HG02642 (cell line): ENCODE results near the gene FGF7.
"Not testable (repeated sequence)": the region's sequence is repeated elsewhere in the genome, so short reads cannot be mapped to it uniquely, and the experiment has no call there.

Experiments used
- ATAC-seq: cut with Tn5 transposase; IDR thresholded peaks from one replicate; pipeline ENCODE4 v1.9.1; 2021; ENCODE audit warnings: mild to moderate bottlenecking; ENCODE audit not compliant: unreplicated experiment, poor library complexity

The FGF7 gene, protein sequence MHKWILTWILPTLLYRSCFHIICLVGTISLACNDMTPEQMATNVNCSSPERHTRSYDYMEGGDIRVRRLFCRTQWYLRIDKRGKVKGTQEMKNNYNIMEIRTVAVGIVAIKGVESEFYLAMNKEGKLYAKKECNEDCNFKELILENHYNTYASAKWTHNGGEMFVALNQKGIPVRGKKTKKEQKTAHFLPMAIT

DNA sequence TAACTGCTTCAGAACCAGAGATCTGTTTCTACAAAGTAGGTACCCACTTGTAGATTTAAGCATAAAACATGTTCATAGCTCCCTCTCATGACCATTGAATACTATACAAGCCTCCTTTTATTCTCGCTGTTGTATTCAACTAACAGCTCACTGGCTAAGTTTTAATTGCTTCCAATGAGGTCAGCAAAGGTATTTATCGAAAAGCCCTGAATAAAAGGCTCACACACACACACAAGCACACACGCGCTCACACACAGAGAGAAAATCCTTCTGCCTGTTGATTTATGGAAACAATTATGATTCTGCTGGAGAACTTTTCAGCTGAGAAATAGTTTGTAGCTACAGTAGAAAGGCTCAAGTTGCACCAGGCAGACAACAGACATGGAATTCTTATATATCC lies at the start of gene FGF7:
Gene FGF7, plus strand, starts transcription at position 222 of the 400 bp plus-strand sequence. CDS start 1,056 bp downstream, outside the sequence.
- no peak for ATAC-seq

DNA sequence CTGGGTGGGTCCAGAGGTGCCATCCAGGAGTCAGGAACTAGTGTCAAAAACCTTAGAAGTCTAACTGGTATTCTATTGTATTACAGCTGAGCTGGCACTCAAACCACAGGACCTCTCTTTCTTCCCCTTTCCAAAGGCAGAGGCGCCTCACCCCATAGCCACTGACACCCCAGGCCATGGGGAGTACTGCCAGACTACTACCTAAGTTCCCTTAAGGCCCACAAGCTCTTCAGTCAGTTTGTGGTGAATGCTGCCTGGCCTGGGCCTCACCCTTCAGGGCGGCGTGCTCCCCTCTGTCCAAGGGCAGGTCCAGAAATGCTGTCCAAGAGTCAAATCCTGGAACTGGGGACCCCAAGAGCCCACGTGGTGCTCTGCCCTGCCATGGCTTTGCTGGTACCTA lies 43.0 kb upstream of the FGF7 start:
- ATAC-seq = no peak

DNA sequence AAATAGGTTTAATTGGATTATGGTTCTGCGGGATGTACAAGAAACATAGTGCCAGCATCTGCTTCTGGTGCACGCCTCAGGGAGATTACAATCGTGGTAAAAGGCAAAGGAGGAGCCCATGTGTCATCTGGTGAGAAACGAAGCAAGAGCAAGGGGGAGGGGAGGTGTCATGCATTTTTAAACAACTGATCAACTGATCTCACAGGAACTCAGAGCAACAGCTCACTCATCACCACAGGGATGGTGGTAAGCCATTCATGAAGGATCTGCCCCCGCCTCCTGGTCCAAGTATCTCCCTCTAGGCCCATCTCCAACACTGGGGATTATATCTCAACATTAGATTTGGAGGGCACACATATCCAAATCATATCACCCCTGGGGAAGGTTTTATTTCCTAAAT lies 42.1 kb upstream of the FGF7 start:
- no peak for ATAC-seq

DNA sequence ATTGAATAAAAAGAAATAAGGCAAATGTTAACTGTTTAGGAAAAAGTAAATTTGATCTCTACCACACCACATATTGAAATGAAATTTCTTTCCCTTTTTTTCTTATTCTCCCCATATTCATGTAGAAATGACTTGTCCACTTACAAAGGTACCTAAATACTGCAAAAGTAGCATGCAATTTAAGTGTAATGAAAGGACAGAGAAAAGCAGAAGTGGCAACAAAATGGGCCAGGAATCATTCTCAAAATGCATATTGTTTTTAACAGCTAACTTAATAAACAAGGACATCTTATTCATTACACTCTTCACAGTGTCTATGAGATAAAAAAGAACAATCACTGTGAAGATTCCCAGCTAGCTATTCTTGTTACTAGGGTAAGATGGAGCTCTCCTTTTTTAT lies 40.6 kb upstream of the FGF7 start:
- no peak for ATAC-seq

DNA sequence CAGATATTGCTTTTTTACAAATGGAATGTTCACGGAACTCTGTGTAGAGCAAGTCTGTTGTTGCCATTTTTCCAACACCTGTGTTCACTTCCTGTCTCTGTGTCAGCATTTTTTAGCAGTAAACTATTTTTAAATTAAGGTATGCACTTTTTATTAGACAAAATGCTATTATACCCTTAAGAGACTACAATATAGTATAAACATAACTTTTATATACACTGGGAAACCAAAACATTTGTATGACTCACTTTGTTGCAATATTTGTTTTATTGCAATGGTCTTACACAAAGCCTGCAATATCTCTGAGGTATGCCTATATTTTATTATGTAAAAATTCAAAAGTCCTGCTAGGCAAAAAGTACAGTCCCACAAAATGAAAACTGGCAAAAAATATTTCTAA lies 39.8 kb upstream of the FGF7 start:
- ATAC-seq = no peak

DNA sequence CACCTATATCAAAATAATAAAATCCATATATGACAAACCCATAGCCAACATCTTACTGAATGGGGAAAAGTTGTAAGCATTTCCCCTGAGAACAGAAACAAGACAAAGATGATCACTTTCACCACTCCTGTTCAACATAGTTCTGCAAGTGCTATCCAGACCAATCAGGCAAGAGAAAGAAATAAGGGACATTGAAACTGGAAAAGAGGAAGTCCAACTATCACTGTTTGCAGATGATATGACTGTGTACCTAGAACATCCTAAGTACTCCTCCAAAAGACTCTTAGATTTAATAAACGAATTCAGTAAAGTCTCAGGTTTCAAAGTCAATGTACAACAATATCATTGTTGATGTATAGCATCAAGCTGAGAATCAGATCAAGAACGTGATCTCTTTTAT lies 35.6 kb upstream of the FGF7 start:
- ATAC-seq = no peak

DNA sequence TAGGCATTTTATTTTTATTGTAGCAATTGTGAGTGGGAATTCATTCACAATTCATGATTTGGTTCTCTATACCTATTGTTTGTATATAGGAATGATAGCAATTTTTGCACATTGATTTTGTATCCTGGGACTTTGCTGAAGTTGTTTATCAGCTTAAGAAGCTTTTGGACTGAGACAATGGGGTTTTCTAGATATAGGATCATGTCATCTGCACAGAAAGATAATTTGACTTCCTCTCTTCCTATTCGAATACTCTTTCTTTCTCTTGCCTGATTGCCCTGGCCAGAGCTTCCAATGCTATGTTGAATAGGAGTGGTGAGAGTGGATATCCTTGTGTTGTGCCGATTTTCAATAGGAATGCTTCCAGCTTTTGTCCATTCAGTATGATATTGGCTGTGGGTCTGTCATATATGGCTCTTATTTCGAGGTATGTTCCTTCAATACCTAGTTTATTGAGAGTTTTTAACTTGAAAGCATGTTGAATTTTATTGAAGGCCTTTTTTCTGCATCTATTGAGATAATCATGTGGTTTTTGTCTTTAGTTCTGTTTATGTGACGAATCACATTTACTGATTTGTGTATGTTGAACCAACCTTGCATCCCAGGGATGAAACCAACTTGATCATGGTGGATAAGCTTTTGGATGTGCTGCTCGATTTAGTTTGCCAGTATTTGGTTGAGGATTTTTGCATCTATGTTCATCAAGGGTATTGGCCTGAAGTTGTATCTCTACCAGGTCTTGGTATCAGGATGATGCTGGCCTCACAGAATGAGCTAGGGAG lies 20.3 kb upstream of the FGF7 start:
- ATAC-seq = not testable (repeated sequence)

DNA sequence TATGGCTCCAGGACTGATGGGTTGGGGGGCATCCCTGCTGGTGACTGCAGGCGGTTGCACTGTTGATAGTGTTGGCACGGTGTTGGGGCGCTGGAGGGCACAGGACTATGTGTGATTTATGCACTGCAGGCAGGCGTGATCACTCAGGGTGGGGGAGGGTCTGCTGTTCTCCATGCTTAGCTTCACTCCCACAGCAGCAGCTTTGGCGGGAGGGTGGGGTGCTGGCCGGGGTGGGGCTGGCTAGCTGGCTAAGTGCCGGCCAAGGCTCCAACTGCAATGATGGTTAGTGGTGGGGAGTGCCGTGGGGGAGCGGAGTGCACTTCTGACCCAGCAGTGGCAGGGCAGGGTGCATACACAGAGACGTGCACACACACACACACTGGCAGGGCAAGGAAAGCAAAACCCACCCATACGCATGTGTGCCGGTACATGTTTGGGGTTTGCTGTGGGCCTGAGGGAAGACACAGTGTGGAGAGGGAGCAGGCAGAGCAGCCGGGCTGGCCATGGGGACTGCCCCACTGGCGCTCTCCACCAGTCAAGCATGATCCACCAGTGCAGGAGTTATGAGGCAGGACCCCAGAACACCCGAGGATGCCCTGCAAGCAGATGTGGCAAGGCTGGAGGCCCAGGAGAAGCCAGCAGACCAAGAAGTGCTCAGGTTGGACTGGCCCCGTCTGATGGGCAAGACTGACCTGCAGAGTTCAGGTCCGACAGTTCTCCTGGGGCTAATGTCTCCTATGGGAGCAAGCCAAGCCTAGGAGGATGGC lies 16.5 kb upstream of the FGF7 start:
- ATAC-seq = no peak

DNA sequence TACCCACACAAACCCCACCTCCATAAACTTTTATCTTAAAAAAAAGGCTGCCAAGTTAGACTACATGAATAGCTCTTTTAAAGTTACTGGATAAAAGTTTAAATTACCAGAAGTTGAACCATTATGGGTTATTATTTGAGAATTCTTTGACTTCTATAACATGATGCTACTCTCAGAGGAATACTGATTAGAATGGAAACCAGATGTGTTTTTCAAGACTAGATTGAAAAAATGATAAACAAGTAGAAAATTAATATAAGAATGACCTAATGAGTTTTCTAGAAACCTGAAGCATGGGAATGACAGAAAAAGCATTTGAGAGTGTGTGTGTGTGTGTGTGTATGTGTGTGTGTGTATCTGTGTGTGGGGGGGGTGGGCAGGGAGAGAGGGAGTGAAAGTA lies 12.4 kb upstream of the FGF7 start:
- ATAC-seq = no peak

DNA sequence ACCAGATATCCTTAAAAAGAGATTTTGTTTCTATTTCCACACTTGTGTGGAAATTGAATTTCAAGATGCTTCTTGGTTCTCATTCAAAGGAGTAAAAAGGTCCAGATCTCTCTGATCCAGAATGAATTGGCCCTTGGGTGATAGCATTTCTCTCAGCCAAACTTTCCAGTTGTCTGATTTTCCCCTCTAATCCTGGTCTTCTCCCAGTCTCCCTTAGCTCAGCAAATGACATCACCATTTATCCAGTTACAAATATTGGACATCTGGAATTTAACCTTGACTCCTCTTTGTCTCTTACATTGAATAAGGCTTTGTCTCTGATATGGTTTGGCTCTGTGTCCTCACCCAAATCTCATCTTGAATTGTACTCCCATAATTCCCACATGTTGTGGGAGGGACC lies 10.2 kb upstream of the FGF7 start:
- no peak for ATAC-seq

DNA sequence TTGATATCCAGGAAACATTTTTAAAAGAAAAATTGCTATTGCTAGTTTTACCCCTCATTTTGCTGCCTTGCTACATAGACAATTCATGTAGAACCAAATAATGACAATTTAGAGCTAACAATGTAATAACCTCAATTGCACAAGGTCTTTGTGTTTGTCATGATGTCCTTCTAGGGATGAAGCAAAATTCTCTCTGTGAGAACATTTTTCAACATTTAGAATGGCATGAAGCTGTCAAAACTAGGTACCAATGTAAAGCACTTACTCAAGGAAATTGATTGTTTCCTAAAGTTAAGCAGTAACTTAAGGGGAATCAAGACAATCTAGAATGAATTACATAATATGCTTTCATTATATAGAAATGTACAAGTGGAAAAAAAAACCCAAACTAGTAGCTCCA lies 7.9 kb upstream of the FGF7 start:
- ATAC-seq = no peak

DNA sequence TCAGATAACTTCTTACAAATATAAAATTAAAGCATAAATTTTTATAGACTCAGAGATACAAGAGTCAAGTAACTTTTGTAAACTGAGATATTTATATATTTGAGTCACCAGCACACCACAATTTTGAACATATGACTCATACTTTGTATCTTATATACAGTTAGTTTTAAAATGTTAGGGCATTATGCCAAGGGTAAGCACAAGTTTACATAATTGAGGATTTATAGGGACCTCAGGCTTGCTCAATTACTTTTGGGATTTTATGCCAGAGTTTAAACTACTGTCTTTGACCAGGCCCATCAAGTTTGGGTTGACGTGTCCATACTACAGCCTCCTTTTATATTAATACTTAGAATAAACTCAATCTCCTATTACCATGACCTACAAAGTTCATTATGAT lies 7.4 kb upstream of the FGF7 start:
- no peak for ATAC-seq

DNA sequence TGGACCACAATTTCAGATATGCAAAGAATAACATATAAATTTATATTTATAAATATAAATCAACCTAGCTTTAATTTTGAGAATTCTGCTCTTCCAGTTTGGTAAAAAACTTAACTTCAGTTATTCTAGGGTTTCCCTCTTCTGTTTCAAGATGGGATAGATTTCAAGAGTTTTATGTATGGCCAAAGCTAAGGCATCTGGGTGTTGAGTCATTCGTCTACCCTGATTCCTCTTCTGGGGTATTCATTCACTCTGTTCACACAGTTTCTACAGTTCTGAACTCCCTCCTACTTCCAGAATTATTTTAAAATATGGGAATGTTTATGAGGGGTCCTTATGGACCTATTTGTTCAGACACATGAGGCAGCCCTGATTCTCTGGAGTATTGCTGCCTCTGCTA lies 4.2 kb upstream of the FGF7 start:
- no peak for ATAC-seq

DNA sequence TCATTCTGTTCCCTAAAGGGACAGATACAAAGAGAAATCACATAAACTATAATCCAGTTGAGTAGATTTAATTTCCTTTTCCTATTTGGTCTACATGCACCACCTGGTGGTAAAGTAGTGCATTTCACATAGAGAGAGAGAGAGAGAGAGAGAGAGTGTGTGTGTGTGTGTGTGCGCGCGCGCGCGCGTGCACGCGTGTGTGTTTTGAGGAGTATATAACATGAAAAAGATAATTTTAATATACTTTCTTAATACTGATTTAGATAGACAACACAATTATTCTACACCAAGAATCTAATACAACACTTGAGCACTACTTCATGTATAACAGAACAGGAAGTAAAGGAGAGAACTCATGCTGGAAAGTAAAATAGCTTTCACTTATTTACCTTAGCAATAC lies 1.1 kb upstream of the FGF7 start:
- ATAC-seq = no peak

DNA sequence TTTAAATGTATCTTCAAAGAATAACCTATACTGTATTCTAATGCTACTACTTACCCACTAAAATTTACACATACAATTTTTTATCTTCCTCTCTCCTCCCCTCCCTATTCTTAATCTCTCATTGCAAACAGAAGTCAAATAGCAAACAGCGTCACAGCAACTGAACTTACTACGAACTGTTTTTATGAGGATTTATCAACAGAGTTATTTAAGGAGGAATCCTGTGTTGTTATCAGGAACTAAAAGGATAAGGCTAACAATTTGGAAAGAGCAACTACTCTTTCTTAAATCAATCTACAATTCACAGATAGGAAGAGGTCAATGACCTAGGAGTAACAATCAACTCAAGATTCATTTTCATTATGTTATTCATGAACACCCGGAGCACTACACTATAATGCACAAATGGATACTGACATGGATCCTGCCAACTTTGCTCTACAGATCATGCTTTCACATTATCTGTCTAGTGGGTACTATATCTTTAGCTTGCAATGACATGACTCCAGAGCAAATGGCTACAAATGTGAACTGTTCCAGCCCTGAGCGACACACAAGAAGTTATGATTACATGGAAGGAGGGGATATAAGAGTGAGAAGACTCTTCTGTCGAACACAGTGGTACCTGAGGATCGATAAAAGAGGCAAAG lies 984 bp downstream of the FGF7 start:
- ATAC-seq = no peak

DNA sequence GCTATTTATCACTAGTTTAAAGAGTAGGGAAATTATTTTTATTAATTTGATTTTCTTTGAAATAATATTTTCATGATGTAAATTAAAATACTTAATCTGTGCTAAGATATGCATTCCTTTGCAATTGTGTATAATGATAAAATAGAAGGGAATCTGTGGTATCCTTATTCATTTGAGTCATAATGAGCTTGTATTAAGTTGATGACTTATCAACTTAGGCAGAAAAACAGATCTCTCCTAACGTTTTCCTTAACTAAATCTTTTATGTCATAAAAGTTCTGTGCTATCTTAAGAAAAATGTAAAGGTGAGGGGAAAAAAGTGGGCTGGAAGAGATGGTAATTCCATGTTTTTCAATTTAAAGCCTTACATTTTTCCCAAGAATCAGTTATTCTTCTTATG lies 1.9 kb downstream of the FGF7 start:
- no peak for ATAC-seq

DNA sequence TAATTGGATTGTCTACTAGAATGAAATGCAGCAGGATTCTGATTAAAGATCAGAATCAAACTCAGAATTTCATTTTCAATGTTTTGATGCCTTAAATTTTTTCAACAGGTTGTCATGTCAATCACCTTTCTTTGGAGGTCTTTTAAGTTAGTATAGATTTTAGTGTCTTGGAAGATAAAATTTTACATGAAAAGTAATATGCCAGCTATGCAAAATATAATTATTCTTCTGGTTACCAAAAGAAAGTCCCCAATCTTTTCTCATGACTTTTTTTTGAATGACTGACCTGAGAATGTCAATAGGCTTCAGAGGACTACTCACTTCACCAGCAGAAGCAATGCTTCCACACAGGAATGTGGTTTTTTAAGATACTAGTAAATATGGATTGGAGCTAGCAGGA lies 4.3 kb downstream of the FGF7 start:
- ATAC-seq = no peak

DNA sequence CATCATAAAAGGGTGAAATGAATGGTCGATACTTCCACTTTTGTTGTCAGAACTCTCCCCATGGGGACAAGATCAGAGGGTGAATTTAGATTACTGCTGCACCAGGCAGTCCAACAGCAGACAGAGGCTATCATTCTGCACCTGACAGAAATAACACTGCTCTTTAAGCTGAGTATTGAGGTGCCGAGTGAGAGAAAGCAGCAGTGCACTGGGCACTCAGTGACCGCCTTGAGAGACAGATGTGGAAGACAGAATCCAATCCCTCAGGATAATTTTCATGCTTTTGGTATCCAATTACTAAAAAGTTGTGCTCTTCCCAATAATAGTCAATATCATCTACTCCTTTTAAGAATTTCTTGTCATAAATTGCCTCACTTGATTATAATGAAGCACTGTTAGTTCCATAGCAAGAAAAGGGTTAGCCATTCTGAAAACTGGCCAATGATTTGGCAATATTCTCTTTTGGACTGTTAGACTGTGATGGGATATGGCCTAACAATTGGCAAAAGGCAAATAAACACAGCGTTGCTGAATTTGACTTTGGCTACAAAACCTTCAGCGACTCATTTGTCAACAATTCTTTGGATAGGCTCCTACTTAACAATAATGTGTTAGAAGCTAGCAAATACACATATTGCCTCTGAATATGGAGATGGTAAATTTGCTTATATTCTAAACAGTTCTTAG lies 5.5 kb downstream of the FGF7 start:
- no peak for ATAC-seq

DNA sequence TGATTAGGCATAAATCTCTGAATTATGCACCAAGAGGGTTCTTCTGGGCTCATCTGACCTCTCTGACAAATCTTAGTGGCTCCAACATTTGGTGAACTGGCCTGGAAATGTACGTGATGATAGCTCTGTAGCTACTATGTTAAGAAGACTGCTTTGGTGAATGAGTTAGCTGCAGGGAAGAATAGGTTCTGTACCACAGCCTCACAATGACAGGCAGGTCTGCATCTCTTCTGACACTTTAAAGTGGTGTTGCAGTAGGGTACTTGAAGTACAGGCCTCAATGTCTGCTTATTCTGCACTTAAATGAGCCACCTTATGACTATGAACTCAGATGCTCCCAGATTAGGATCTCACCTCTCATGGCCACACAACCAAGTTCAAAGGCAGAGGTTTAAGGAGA lies 7.0 kb downstream of the FGF7 start:
- ATAC-seq = no peak

DNA sequence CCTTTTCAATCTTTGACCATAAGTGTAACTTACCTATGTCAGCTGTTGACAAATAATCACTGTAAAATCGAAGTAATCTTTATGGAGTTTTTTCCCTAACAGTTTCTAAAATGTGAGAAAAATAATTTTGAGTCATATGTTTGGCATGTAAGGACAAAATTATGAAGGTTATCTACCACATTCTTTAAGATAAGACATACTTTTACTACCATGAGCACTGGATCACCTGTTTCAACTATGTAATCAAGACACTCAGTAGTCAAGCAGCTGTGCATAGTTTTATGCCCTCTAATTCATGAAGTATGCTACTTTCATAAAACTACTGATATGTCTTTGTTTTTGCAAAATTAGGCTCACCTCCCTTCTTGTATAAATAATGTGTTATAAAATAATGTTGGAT lies 12.1 kb downstream of the FGF7 start:
- ATAC-seq = no peak
